Loucy (cell line): ENCODE results near the gene CAMKMT.

ENCODE experiments used
- EZH2phosphoT487 ChIP-seq: fragments of 200-600 bp; IDR thresholded peaks from 2 replicates; pipeline ENCODE4 v1.6.1; 2018; ENCODE audit warnings: antibody characterized with exemption, mild to moderate bottlenecking, moderate library complexity, borderline replicate concordance
- TF ChIP-seq, protein P1 (sequence below): fragments of 200-600 bp; sonication (generic); conservative IDR thresholded peaks from 2 replicates; pipeline ENCODE4 v1.5.1; 2014; ENCODE audit warnings: mild to moderate bottlenecking, antibody characterized with exemption, low read length

GRCh38 chr2:44650796-44651195 lies 289.0 kb downstream of the CAMKMT start:
- TF ChIP-seq, protein P1, sequence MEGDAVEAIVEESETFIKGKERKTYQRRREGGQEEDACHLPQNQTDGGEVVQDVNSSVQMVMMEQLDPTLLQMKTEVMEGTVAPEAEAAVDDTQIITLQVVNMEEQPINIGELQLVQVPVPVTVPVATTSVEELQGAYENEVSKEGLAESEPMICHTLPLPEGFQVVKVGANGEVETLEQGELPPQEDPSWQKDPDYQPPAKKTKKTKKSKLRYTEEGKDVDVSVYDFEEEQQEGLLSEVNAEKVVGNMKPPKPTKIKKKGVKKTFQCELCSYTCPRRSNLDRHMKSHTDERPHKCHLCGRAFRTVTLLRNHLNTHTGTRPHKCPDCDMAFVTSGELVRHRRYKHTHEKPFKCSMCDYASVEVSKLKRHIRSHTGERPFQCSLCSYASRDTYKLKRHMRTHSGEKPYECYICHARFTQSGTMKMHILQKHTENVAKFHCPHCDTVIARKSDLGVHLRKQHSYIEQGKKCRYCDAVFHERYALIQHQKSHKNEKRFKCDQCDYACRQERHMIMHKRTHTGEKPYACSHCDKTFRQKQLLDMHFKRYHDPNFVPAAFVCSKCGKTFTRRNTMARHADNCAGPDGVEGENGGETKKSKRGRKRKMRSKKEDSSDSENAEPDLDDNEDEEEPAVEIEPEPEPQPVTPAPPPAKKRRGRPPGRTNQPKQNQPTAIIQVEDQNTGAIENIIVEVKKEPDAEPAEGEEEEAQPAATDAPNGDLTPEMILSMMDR: no peak
- TF ChIP-seq EZH2phosphoT487: no peak
